D721Med (cell line): ENCODE data around the gene LRP8.

Source experiments
- DNase-seq: peaks from one replicate; pipeline ENCODE4 v3.0.0; 2011; ENCODE audit warnings: low spot score; ENCODE audit not compliant: insufficient read length
- FAIRE-seq: peaks from 2 replicates; lab custom pipeline; 2011; peaks lifted over from hg19 to GRCh38; lab: Jason Lieb, UNC
- TF ChIP-seq, protein P1 (sequence below): IDR thresholded peaks from 2 replicates; pipeline ENCODE4 v1.5.1; 2012; ENCODE audit warnings: mild to moderate bottlenecking, control low read depth; ENCODE audit not compliant: insufficient read depth; ENCODE audit errors: missing control alignments

The LRP8 gene

DNA sequence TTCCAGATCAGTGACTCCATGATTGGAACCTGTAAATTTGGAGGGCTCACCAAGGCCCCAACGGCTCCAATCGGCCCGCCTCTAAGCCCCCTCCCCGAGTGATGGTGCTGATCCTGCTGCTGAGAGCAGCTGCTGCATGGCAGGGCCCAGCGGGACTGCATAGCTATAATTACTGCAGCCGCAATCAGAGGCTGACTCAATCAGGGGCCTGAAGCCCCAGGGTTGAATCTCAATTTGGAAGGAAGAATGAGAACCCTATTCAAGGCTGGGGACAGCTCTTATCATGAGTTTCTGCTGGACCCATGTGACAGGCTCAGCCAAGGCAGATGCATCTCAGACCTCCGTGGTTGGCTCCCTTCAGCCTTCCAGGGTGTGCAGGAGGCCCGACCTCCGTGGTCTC, 46.7 kb downstream of the LRP8 start:
- TF ChIP-seq, protein P1, sequence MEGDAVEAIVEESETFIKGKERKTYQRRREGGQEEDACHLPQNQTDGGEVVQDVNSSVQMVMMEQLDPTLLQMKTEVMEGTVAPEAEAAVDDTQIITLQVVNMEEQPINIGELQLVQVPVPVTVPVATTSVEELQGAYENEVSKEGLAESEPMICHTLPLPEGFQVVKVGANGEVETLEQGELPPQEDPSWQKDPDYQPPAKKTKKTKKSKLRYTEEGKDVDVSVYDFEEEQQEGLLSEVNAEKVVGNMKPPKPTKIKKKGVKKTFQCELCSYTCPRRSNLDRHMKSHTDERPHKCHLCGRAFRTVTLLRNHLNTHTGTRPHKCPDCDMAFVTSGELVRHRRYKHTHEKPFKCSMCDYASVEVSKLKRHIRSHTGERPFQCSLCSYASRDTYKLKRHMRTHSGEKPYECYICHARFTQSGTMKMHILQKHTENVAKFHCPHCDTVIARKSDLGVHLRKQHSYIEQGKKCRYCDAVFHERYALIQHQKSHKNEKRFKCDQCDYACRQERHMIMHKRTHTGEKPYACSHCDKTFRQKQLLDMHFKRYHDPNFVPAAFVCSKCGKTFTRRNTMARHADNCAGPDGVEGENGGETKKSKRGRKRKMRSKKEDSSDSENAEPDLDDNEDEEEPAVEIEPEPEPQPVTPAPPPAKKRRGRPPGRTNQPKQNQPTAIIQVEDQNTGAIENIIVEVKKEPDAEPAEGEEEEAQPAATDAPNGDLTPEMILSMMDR = no peak
- no peak for FAIRE-seq
- no peak for DNase-seq

DNA sequence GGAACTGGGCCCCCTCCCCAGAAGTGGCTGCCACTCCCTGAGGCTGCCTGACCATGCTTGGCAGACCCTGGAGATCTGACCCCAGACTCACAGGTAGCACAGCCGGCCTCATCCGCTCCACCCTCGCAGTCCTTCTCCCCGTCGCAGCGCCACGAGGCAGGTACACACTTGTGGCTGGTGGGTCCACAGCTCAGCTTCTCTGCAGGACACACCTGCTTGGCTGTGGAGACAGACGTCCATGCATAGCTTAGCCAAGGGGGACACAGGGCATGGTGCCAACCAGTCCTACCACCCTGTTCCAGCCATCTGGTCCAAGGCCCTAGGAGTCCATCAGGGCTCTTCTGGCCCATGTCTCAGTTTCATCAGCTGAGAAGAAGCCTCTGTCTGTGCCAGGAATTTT, 47.4 kb downstream of the LRP8 start:
- DNase-seq (no peak), FAIRE-seq (no peak)
- TF ChIP-seq, protein P1 = no peak

DNA sequence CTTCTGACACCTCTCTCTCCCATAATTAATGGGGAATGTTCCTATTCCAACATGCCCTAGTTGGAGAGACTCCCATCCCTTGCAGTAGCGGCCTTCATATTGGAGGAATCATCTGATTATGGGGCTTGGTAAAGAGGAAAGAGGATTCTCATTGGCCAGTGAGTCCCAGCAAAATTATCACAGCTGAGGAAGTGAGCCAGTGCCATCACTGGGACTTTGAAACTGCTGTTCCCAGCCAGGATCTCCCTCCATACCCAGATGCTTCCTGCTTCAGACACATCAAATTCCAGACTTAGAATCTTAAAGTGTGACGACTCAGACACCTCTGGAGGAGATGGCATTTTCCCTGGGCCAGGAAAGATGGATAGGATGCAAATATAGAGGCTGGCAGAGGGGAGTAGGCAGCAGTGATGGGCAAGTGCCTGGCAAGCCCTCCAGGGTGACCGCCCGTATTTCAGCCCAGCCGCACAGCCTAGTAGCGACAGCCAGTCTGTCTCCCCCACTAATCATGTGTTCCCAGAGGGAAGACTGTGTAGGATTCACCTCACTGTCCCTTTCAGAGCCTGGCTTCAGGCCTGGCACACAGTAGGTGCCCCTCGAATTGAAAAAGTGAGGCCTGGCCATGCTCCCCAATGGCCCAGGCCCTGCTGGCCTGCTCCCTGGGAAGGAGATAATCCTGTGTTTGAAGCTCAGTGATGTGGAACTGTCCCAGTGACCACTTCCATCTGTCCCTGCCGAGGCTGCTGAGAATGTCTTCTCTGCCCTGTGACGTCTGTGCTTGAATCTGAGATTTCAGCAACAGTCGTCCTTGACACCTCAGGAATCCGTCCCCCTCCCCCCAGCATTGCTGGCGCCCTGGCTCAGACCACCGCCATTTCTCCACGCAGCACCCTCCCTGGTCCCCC, 48.3 kb downstream of the LRP8 start:
- TF ChIP-seq, protein P1 = no peak
- FAIRE-seq = no peak
- DNase-seq = no peak

DNA sequence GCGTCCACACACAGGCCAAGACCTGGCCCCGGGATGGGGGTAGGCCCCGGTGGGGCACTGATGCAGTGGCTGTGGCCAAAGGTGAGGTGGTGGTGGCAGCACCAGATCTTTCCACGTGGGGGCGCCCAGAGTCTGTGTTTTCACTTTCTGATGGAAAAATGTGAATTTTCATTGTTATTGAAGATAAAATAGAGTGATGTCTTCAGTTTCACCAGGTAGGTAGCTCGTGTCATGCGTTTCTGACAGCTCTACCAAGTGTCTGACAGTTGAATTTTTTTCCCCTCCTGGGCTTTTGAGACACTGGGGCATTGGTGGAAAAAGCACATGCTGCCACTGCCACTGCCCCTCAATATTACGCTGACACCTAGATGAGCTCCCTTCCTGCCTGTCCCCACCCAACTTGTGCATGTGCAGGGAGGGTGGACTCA, 49.6 kb downstream of the LRP8 start:
- FAIRE-seq (no peak), DNase-seq (peak; percentile 82)
- TF ChIP-seq, protein P1 = peak; percentile 78

DNA sequence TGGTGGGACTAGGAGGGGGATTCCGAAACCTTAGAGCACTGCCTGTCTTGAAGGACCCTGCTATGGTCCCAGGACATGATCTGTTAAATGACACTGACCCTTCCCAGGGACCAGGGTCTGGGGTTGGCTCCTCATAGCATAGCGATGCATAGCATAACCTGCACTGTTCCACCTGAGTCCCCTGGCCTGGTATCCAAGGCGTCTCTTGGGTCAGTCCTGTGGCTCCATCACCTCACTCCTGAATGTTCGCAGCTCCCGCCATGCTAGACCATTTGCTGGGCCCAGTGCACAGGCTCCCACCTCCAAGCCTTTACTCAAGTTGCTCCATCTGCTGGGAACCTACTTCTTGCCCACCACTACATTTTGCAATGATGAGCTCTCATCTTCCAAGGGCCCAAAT, 50.5 kb downstream of the LRP8 start:
- TF ChIP-seq, protein P1 = no peak
- FAIRE-seq = no peak

DNA sequence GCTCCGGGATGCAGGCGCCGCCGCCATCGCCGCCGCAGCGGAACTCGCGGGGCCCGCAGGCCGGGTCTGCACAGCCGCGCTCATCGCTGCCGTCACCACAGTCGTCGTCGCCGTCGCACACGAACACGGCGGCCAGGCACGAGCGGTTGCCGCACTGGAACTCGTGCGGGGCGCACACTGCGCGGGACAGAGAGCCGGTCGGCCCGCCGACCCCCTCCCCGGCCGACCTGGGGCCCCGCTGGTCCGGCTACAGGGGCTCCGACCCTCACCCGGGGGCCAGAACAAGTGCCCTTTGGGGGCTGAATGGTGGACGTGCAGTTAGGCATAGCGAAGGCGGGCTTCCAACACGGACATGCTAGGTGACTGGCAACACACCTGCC, 51.0 kb downstream of the LRP8 start:
- FAIRE-seq (no peak), DNase-seq (no peak)
- TF ChIP-seq, protein P1 = no peak

More for the DNA sequence above, 50.5 kb downstream of the LRP8 start:
- DNase-seq = no peak
